ENCODE measurements around the gene COQ8A.

COQ8A gene

GRCh38 chr1:226964068-226964425 lies 24.0 kb downstream of the COQ8A start:
- no peaks in the 10 kb centered on the region for H3K27me3 ChIP-seq (ENCODE audit: low read depth, low read length)
- H3K9me3 ChIP-seq (ENCODE audit: control insufficient read depth in 1 of 2, low read length in 2 of 2) = no peaks in the 10 kb centered on the region
- H3K4me1 ChIP-seq (ENCODE audit: control insufficient read depth in 1 of 2, insufficient read depth in 2 of 2, low read length in 2 of 2) = peaks cover 0 to 7% of the 10 kb centered on the region in 2 donors
- no peak overlapping the region for H3K4me3 ChIP-seq (ENCODE audit: low read depth in 1 of 2, low read length in 2 of 2)
- peaks cover 14 to 17% of the 10 kb centered on the region in 2 donors for H3K36me3 ChIP-seq (ENCODE audit: control insufficient read depth in 1 of 2, insufficient read depth in 2 of 2, low read length in 2 of 2)
- H3K27ac ChIP-seq (ENCODE audit: low read length) = no peak overlapping the region

DNA sequence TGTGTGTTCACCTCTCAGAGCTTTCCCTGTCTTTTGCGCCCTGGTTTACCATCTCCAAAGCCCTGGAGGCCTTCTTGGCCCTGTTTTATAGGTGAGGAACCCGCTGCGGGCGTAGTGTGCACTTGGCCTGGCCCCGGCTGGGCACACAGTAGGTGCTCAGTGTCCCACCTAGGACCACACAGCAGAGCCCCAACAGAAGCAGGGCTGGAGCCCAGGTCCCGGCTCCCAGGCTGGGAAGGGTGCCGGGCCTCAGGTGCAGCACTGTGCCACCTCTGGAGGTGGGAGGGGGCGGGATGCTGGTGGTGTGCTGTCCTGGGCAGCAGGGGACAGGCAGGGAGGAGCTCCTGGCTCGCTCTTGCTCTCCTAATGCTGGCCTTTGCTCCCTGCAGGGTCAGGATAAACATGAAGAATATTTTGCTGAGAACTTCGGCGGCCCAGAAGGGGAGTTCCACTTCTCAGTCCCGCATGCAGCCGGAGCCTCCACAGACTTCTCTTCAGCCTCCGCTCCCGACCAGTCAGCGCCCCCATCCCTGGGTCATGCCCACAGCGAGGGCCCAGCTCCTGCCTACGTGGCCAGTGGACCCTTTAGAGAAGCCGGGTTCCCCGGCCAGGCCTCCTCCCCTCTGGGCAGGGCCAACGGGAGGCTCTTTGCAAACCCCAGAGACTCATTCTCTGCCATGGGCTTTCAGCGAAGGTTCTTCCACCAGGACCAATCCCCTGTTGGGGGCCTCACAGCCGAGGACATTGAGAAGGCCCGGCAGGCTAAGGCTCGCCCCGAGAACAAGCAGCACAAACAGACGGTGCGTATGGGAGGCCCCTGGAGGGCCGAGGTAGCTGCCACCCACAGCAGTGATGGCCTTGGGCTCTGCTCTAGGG lies 24.8 kb downstream of the COQ8A start:
- no peaks in the 10 kb centered on the region for H3K9me3 ChIP-seq (ENCODE audit: control insufficient read depth in 1 of 2, low read length in 2 of 2)
- H3K4me1 ChIP-seq (ENCODE audit: control insufficient read depth in 1 of 2, insufficient read depth in 2 of 2, low read length in 2 of 2) = peaks cover 0 to 7% of the 10 kb centered on the region in 2 donors
- no peak overlapping the region for H3K27ac ChIP-seq (ENCODE audit: low read length)
- no peak overlapping the region for H3K4me3 ChIP-seq (ENCODE audit: low read depth in 1 of 2, low read length in 2 of 2)
- no peaks in the 10 kb centered on the region for H3K27me3 ChIP-seq (ENCODE audit: low read depth, low read length)
- H3K36me3 ChIP-seq (ENCODE audit: control insufficient read depth in 1 of 2, insufficient read depth in 2 of 2, low read length in 2 of 2) = peaks cover 14 to 17% of the 10 kb centered on the region in 2 donors

DNA sequence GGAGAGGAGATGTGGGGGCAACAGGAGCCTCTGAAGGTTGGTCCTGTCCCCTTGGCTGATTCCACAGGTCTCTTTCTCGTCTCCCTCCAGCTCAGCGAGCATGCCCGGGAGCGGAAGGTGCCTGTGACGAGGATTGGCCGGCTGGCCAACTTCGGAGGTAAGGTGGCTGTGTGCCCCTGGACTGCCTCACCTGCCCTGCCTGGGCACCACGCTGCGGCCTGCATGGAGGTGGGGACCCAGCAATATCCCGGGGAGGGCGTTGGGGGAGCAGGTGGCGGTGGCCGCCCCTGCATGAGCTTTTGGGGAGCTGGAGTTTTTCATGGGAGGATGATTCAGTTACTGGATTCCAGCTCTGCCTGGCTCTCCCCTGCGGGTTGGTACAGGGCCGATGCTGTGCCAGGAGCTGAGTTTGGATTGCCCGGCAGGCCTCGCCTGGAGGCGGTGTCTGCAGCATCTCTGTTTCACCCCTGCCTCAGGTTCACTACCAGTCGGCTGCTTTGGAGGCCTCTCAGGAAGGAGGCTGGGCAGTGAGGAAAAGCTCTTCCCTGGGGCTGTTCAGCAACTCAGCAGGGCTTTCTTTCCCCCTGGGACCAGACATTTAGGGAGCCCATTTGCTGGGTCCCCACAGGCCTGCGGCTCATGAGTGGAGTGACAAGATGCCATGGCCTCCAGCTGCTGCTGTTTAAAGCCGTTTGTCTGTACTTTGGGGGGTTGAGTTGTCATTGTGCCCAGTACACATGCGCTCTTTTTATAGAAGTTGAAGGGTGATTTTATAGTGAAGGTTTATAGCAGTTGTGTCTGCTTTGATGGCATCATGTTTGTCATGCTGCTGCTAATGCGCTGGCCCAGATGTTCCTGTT lies 25.7 kb downstream of the COQ8A start:
- Histone ChIP-seq H3K36me3 (ENCODE audit: control insufficient read depth in 1 of 2, insufficient read depth in 2 of 2, low read length in 2 of 2) (peaks cover 17 to 22% of the 10 kb centered on the region in 2 donors), H3K9me3 (ENCODE audit: control insufficient read depth in 1 of 2, low read length in 2 of 2) (no peaks in the 10 kb centered on the region), H3K27me3 (ENCODE audit: low read depth, low read length) (no peaks in the 10 kb centered on the region), H3K4me3 (ENCODE audit: low read depth in 1 of 2, low read length in 2 of 2) (no peak overlapping the region), H3K27ac (ENCODE audit: low read length) (no peak overlapping the region), H3K4me1 (ENCODE audit: control insufficient read depth in 1 of 2, insufficient read depth in 2 of 2, low read length in 2 of 2) (peaks cover 0 to 7% of the 10 kb centered on the region in 2 donors)

- Histone ChIP-seq H3K27ac (ENCODE audit: low read length) (no peak overlapping the region), H3K4me1 (ENCODE audit: control insufficient read depth in 1 of 2, insufficient read depth in 2 of 2, low read length in 2 of 2) (peaks cover 0 to 7% of the 10 kb centered on the region in 2 donors), H3K4me3 (ENCODE audit: low read depth in 1 of 2, low read length in 2 of 2) (no peak overlapping the region), H3K36me3 (ENCODE audit: control insufficient read depth in 1 of 2, insufficient read depth in 2 of 2, low read length in 2 of 2) (peaks cover 17 to 22% of the 10 kb centered on the region in 2 donors), H3K27me3 (ENCODE audit: low read depth, low read length) (no peaks in the 10 kb centered on the region), H3K9me3 (ENCODE audit: control insufficient read depth in 1 of 2, low read length in 2 of 2) (peaks cover 2 to 3% of the 10 kb centered on the region in 2 donors)
These were observed 26.6 kb downstream of the COQ8A start for GRCh38 chr1:226966683-226967082.

DNA sequence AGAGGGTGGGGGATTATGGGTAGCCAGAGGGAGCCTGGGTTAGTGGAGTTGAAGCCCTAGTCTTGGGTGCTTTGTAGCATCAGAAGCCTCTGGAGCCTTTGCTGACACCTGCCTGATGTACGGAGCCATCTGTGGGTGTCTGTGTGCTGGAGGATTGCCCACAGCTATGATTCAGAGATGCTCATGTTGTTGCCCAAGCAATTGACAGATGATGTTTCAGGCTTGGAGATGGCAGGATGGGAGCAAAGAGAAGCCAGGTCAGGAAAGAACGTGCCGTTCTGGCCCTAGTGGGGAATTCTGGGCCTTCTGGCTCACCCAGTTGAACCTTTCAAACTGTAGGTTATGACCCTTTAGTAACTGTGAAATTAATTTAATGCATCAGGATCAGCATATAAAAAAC lies 27.6 kb downstream of the COQ8A start:
- no peaks in the 10 kb centered on the region for H3K27me3 ChIP-seq (ENCODE audit: low read depth, low read length)
- H3K36me3 ChIP-seq (ENCODE audit: control insufficient read depth in 1 of 2, insufficient read depth in 2 of 2, low read length in 2 of 2) = peaks cover 17 to 28% of the 10 kb centered on the region in 2 donors
- peaks cover 6 to 8% of the 10 kb centered on the region in 2 donors for H3K9me3 ChIP-seq (ENCODE audit: control insufficient read depth in 1 of 2, low read length in 2 of 2)
- no peak overlapping the region for H3K27ac ChIP-seq (ENCODE audit: low read length)
- peaks cover 0 to 7% of the 10 kb centered on the region in 2 donors for H3K4me1 ChIP-seq (ENCODE audit: control insufficient read depth in 1 of 2, insufficient read depth in 2 of 2, low read length in 2 of 2)
- H3K4me3 ChIP-seq (ENCODE audit: low read depth in 1 of 2, low read length in 2 of 2) = no peak overlapping the region

DNA sequence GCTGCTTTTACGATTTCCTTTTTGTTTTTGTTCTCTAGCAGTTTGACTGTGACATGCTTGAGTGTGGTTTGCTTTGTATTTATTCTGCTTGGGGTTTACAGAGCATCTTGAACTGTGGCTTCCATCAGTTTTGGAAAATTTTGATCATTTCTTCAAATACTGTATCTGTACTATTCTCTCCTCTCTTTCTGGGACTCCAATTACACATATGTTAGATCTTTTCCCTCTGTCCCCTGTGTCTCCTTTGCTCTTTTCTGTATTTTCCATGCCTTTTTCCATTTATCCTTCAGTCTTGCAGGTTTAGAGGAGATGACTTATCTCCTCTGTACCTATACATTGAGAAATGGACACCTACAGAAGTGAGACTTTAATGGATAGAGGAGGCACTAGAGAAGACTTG lies 31.7 kb downstream of the COQ8A start:
- no peaks in the 10 kb centered on the region for H3K27me3 ChIP-seq (ENCODE audit: low read depth, low read length)
- no peak overlapping the region for H3K27ac ChIP-seq (ENCODE audit: low read length)
- no peak overlapping the region for H3K4me3 ChIP-seq (ENCODE audit: low read depth in 1 of 2, low read length in 2 of 2)
- peaks cover 0 to 14% of the 10 kb centered on the region in 2 donors for H3K36me3 ChIP-seq (ENCODE audit: control insufficient read depth in 1 of 2, insufficient read depth in 2 of 2, low read length in 2 of 2)
- H3K9me3 ChIP-seq (ENCODE audit: control insufficient read depth in 1 of 2, low read length in 2 of 2) = peaks cover 6 to 8% of the 10 kb centered on the region in 2 donors
- H3K4me1 ChIP-seq (ENCODE audit: control insufficient read depth in 1 of 2, insufficient read depth in 2 of 2, low read length in 2 of 2) = peaks cover 23 to 38% of the 10 kb centered on the region in 2 donors

DNA sequence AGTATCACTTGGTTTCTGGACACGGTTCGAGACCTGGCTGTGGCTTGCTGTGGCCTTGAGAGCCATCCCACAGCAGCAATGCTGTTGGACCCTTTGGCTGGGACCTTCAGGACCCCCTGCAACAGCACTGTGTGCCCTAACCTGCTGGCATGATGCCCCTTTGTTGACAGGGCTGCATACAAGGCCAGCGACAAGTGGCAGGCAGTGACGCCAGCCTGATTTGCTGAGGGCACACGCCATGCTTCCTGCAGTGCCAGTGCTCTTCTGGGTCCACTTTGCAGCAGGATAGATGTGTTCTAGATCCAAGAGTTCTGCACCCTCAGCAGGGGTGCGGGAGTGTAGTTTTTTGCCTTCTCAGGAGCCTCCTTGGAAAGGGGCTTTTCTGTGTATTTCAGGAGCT lies 32.8 kb downstream of the COQ8A start:
- Histone ChIP-seq H3K27me3 (ENCODE audit: low read depth, low read length) (no peaks in the 10 kb centered on the region), H3K27ac (ENCODE audit: low read length) (peak overlapping the region; percentile 81), H3K4me3 (ENCODE audit: low read depth in 1 of 2, low read length in 2 of 2) (peak overlapping the region in 1 of 2 donors; percentile 48), H3K4me1 (ENCODE audit: control insufficient read depth in 1 of 2, insufficient read depth in 2 of 2, low read length in 2 of 2) (peaks cover 23 to 32% of the 10 kb centered on the region in 2 donors), H3K36me3 (ENCODE audit: control insufficient read depth in 1 of 2, insufficient read depth in 2 of 2, low read length in 2 of 2) (peaks cover 0 to 18% of the 10 kb centered on the region in 2 donors), H3K9me3 (ENCODE audit: control insufficient read depth in 1 of 2, low read length in 2 of 2) (peaks cover 6 to 8% of the 10 kb centered on the region in 2 donors)

DNA sequence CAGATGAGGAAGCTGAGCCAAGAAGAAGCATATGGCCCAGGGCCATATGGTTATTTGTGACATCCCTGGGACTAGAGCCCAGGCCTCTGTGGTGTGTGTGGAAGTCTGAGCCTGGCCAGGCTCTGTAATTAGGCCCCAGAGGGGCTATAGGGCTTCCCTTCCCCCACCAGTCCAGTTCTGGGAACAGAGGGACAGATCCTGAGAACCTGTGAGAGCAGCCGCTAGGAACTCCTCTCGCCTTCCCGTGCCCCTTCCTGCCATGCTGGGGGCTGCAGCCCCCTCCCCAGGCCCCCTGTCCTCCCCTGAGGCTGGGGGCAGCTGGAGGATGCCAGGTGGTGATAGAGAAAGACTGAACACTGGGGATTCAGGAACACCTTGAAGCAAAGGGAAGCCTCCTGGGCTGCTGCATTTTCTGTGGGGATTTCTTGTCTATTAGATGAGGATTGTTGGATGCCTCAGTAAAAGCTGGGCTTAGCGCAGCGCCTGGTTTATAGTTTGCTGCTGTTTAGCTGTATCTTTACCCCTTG lies 33.3 kb downstream of the COQ8A start:
- Histone ChIP-seq H3K27me3 (ENCODE audit: low read depth, low read length) (no peaks in the 10 kb centered on the region), H3K36me3 (ENCODE audit: control insufficient read depth in 1 of 2, insufficient read depth in 2 of 2, low read length in 2 of 2) (peaks cover 0 to 21% of the 10 kb centered on the region in 2 donors), H3K4me1 (ENCODE audit: control insufficient read depth in 1 of 2, insufficient read depth in 2 of 2, low read length in 2 of 2) (peaks cover 23 to 32% of the 10 kb centered on the region in 2 donors), H3K9me3 (ENCODE audit: control insufficient read depth in 1 of 2, low read length in 2 of 2) (peaks cover 6 to 8% of the 10 kb centered on the region in 2 donors), H3K4me3 (ENCODE audit: low read depth in 1 of 2, low read length in 2 of 2) (peak overlapping the region in 1 of 2 donors; percentile 48), H3K27ac (ENCODE audit: low read length) (peak overlapping the region; percentile 81)

- no peaks in the 10 kb centered on the region for H3K27me3 ChIP-seq (ENCODE audit: low read depth, low read length)
- H3K4me3 ChIP-seq (ENCODE audit: low read depth in 1 of 2, low read length in 2 of 2) = peak overlapping the region in 1 of 2 donors; percentile 48
- H3K4me1 ChIP-seq (ENCODE audit: control insufficient read depth in 1 of 2, insufficient read depth in 2 of 2, low read length in 2 of 2) = peaks cover 23 to 32% of the 10 kb centered on the region in 2 donors
- H3K27ac ChIP-seq (ENCODE audit: low read length) = peak overlapping the region; percentile 81
- H3K36me3 ChIP-seq (ENCODE audit: control insufficient read depth in 1 of 2, insufficient read depth in 2 of 2, low read length in 2 of 2) = peaks cover 0 to 27% of the 10 kb centered on the region in 2 donors
- H3K9me3 ChIP-seq (ENCODE audit: control insufficient read depth in 1 of 2, low read length in 2 of 2) = peaks cover 6 to 8% of the 10 kb centered on the region in 2 donors
These were observed 33.9 kb downstream of the COQ8A start for GRCh38 chr1:226973898-226974543.

DNA sequence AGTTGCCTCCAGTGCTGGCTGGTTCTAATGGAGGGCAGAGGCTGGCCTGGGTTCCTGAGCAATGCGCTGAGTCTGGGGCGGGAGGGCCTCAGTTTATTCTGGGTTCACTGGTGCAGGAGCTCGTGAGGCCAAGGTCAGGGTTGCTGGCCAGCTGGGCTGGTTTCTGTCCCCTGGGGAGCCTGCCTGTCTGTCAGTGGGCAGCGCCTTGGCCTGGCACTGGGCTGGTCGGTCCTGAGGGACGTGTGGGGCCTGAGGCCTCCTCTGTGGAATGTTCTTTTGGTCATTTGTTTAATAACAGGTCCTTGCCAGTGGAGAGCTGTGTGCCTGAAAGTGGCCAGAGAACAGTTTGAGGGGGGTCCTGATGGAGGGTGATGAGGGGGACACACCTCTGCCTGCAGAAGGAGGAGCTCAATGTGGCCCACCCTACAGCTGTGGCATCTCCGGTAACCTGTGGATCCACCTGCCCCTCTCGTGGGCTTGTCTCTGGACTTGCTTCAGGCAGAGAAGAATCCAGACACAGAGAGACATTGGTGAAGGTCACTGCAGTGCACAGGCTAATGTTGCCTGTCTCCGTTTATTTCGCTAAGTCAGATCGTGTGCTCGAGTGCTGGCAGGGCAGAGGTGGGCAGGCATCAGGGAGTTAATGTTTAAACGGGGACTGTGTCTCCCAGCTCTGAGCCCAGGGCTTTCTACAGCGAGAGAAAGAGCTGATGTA lies 34.6 kb downstream of the COQ8A start:
- peak overlapping the region in 1 of 2 donors; percentile 17 for H3K4me3 ChIP-seq (ENCODE audit: low read depth in 1 of 2, low read length in 2 of 2)
- peak overlapping the region; percentile 81 for H3K27ac ChIP-seq (ENCODE audit: low read length)
- H3K36me3 ChIP-seq (ENCODE audit: control insufficient read depth in 1 of 2, insufficient read depth in 2 of 2, low read length in 2 of 2) = peaks cover 0 to 30% of the 10 kb centered on the region in 2 donors
- peaks cover 23 to 32% of the 10 kb centered on the region in 2 donors for H3K4me1 ChIP-seq (ENCODE audit: control insufficient read depth in 1 of 2, insufficient read depth in 2 of 2, low read length in 2 of 2)
- peaks cover 6 to 8% of the 10 kb centered on the region in 2 donors for H3K9me3 ChIP-seq (ENCODE audit: control insufficient read depth in 1 of 2, low read length in 2 of 2)
- H3K27me3 ChIP-seq (ENCODE audit: low read depth, low read length) = no peaks in the 10 kb centered on the region
